ENCODE results near the gene FHOD3.

- no peak for TF ChIP-seq POLR2A (IDR thresholded peaks at IDR 0.05; ENCODE audit: low read length)
- TF ChIP-seq GATA1 (IDR thresholded peaks at IDR 0.05; ENCODE audit: low read depth, low read length) = no peak
Observed at GRCh38 chr18:36728345-36728744, 430.8 kb downstream of the FHOD3 start.
